GM19328 (cell line): ENCODE results near the gene PITX3.

Experiments used
- ATAC-seq: cut with Tn5 transposase; IDR thresholded peaks from one replicate; pipeline ENCODE4 v1.9.1; 2021; ENCODE audit warnings: mild to moderate bottlenecking, moderate library complexity; ENCODE audit not compliant: unreplicated experiment

PITX3 gene

DNA sequence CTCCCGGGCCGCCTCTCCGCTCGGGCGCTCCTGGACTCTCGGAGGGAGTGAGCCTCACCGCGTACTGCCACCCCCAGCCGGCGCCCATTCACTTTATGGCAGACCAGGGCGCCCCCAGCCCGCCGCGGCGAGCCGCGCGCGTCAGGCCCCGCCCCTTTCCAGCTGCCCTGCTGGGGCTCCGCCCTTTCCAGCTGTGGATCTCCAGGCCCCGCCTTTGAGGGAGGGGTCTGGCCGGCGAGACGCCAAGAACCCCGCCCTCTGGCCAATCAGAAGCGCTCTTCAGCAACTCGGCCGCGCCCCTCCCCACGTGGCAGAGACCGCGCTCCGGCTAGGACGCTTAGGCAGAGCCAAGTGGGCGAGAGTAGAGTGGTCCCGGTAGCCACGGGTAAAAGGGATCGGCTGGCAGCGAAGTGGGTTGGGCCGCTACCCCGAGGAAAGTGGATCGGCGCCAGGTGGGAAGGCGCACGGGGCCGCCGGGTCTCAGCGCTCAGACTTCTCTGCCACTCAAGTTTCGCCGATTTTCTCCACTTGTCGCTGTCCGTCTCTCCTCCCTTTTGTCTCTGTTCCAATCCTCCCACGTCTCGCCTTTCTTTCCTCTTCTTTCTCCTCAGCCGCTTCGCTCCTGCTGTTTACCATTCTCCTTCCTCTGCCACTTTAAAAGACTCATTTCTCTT is at the start of gene PITX3:
TSS of gene PITX3 (minus strand) at position 69 of the 674 bp plus-strand sequence. CDS start 9,432 bp downstream, outside the sequence.
- no peak for ATAC-seq

GRCh38 chr10:102289840-102290239 is 48.5 kb upstream of the PITX3 start:
- no peak for ATAC-seq

DNA sequence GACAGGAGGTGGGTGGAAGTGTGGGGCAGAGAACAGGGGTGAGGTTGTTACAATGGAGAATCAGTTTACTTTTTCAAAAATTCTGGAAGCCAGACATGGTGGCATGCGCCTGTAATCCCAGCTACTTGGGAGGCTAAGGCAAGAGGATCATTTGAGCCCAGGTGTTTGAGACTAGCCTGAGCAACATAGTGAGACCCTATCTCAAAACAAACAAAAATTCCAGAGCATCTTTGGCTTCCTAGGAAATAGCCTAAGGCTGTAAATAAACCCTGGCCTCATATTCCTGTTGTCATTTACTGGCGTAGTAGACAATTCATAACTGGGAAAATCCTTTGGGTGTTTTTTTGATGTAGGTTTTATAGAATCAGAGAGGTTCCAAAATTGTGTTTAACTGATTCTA is 48.0 kb upstream of the PITX3 start:
- ATAC-seq, result no peak

DNA sequence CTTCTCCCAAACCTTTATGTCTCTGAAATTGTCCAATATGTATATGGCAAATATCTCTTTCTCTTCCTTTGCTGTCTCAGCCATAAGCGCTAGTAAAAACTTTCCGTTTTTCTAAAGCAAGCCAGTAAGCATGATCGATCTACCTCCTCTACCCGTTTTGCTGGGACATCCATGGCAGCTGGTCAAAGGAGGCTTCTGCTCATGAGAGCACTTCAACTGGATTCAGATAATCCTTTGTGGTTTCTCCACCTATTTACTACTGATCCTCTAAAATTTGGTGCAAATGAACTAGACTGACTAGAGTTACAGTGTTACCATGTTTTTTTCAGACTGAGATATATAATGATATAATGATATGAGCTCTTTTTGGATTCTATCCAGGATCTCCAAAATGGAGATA is 46.7 kb upstream of the PITX3 start:
- no peak for ATAC-seq

DNA sequence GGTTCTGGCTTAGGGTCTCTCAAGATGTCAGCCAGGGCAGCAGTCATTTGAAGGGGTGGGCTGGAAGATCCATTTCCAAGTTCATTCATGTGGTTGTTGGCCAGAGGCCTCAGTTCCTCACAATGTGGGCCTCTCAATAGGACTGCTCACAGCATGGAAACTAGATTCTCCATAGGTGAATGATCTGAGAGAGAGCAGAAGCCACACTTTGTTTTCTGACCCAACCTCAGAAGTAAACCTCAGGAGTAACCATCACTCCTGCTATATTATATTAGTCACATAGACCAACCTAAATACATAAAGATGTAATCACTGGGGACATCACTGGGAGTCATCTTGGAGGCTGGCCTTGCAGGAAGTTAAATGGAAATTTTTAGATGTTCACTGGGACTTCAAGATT is 46.2 kb upstream of the PITX3 start:
- ATAC-seq, result no peak

- no peak for ATAC-seq
Measured at GRCh38 chr10:102286216-102286615, 44.9 kb upstream of the PITX3 start.

- ATAC-seq, result no peak
Measured at GRCh38 chr10:102285133-102285532, 43.8 kb upstream of the PITX3 start.

GRCh38 chr10:102284531-102284930 is 43.2 kb upstream of the PITX3 start:
- no peak for ATAC-seq

DNA sequence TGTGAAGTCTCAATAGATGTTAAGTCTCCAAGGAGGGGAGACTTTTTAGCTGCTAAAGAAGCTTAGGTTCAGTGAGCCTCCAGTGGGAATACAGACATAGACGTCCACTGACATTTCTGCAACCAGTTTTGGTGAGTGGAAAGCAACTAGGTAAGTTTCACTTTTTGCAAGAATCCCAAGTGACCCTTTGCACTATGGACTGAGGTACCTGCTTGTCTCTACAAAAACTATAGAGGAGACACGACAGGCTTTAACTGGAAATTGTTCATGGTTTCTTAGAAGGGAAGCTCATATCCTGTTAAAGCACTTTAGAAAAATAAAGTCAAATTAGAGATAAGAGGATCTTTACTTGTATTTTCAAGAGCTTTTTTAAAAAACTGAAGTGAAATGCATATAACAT is 42.6 kb upstream of the PITX3 start:
- no peak for ATAC-seq

DNA sequence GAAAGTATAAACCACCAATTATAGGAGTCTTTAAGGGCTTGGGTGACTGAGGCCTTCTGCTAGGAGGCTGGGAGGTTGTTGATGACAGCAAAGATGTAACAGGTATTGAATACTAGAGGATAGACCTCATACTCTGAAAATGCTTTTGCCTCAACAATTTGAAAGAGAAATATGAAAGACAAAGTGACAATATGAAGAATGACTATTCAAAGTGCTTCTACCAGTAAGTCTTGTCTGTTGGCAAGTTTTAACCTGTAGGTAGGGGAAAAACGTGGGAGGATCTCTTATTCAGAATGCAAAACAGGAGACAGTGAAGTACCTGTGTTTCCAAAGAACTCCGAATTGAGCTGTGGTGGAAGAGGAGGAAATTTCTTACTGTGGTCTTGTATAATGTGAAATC is 42.2 kb upstream of the PITX3 start:
- no peak for ATAC-seq

GRCh38 chr10:102281102-102281487 is 39.8 kb upstream of the PITX3 start:
- no peak for ATAC-seq

GRCh38 chr10:102280397-102281101 is 39.2 kb upstream of the PITX3 start:
- no peak for ATAC-seq

GRCh38 chr10:102279104-102279503 is 37.8 kb upstream of the PITX3 start:
- ATAC-seq, result no peak

DNA sequence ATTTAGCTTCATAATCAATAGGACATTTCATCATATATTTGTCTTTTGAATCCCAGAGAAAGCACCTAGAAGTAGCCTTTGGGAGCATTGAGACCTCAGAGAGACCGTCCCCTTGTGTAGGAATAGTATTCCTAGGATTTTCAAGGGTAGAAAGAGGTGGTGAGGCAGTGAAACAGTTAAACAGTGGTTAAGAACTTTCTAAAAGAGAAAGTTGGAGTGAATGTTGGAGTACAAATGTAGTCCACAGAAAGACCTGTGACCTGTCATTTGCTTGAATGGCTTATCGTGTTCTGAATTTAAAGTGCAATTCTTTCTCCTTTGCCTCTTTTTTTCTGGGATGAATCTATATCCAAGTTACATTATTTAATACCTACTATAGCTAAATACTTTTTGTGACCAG is 34.0 kb upstream of the PITX3 start:
- ATAC-seq, result no peak

GRCh38 chr10:102274062-102274461 is 32.8 kb upstream of the PITX3 start:
- no peak for ATAC-seq

DNA sequence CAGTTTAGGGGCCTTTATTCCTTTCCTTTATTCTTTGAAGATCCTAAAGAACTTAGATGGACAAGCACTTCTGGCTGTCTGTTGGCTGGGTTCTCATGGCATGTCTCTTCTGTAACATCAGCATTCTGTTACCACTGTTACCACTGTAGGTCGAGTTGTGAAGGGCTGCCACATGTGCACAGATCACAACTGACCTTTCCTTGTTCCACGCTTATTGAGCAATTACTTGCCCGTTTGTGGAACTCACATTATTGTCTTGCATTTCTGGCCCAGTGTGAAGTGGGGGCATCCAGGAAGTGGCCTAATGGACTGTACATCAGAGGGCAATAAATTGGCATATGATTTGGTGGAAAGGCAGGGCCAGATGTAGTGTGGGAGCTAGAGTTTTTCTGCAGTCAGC is 27.7 kb upstream of the PITX3 start:
- no peak for ATAC-seq

GRCh38 chr10:102268375-102268888 is 27.1 kb upstream of the PITX3 start:
- no peak for ATAC-seq

DNA sequence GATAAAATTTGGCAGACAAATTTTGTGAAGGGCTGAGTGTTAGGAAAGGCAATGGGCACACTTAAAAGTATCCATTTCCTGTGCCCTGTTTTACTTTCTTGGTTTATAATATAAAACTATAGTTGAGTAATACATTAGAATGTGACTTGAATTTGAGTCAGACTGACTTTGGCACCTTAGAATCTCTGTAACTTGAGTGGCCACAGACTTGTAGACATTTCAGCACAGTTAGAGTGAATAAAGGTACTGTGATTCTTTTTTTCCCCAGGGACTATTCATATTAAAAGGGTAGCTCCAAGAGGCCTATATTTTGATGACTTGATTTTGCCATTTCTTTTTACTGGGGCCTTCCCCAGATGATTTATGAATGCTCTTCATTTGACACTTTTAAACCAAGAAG is 26.4 kb upstream of the PITX3 start:
- no peak for ATAC-seq

GRCh38 chr10:102266670-102267069 is 25.4 kb upstream of the PITX3 start:
- no peak for ATAC-seq

- ATAC-seq, result no peak
Measured at GRCh38 chr10:102264371-102264770, 23.1 kb upstream of the PITX3 start.

- ATAC-seq, result no peak
Measured at GRCh38 chr10:102262744-102263370, 21.5 kb upstream of the PITX3 start.

DNA sequence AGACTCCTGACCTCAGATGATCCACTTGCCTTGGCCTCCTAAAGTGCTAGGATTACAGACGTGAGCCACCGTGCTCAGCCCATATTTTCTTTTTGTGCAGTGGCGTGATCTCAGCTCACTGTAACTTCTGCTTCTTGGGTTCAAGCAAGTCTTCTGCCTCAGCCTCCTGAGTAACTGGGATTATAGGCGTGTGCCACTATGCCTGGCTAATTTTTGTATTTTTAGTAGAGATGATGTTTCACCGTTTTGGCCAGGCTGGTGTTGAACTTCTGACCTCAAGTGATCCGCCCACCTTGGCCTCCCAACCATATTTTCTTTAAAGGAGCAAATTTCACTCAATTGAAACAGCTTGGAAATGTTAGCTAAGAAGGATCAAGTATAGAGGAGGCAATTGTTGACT is 20.5 kb upstream of the PITX3 start:
- ATAC-seq, result no peak
